ENCODE data around the gene FGF19. TPM values are rescaled to one million over a fixed set of nuclear protein-coding genes. Genes with fewer than 3 reads are reported as not detected.
"Not testable (repeated sequence)": the region's sequence is repeated elsewhere in the genome, so short reads cannot be mapped to it uniquely, and the experiment has no call there.

The FGF19 gene
- total RNA-seq, 2 donors from 2014 or later: not detected

GRCh38 chr11:69698362-69698761 lies 5.5 kb downstream of the FGF19 start:
- TF ChIP-seq CTCF (IDR thresholded peaks at IDR 0.05): no peak

GRCh38 chr11:69697861-69698260 lies 6.0 kb downstream of the FGF19 start:
- no peak for TF ChIP-seq CTCF (IDR thresholded peaks at IDR 0.05)

More at GRCh38 chr11:69698362-69698761, 5.5 kb downstream of the FGF19 start:
- Histone ChIP-seq H3K36me3 (no peaks in the 10 kb centered on the region), H3K27ac (no peak overlapping the region), H3K4me3 (no peak overlapping the region), H3K9me3 (no peaks in the 10 kb centered on the region), H3K27me3 (peaks cover 10 to 17% of the 10 kb centered on the region in 2 donors), H3K4me1 (peaks cover 0 to 14% of the 10 kb centered on the region in 2 donors)
- DNase-seq (ENCODE audit: low spot score): no peak

GRCh38 chr11:69697469-69697843 lies 6.4 kb downstream of the FGF19 start:
- peaks cover 0 to 8% of the 10 kb centered on the region in 2 donors for H3K4me1 ChIP-seq
- DNase-seq (ENCODE audit: low spot score): no peak
- no peak for TF ChIP-seq CTCF (IDR thresholded peaks at IDR 0.05)
- peaks cover 0 to 1% of the 10 kb centered on the region in 2 donors for H3K9me3 ChIP-seq
- H3K36me3 ChIP-seq: no peaks in the 10 kb centered on the region
- H3K27me3 ChIP-seq: peaks cover 4 to 8% of the 10 kb centered on the region in 2 donors
- H3K4me3 ChIP-seq: no peak overlapping the region
- H3K27ac ChIP-seq: no peak overlapping the region

More at GRCh38 chr11:69697861-69698260, 6.0 kb downstream of the FGF19 start:
- H3K9me3 ChIP-seq: no peaks in the 10 kb centered on the region
- H3K36me3 ChIP-seq: no peaks in the 10 kb centered on the region
- no peak overlapping the region for H3K27ac ChIP-seq
- H3K27me3 ChIP-seq: peaks cover 5 to 12% of the 10 kb centered on the region in 2 donors
- H3K4me1 ChIP-seq: peaks cover 0 to 9% of the 10 kb centered on the region in 2 donors
- H3K4me3 ChIP-seq: no peak overlapping the region
- DNase-seq (ENCODE audit: low spot score): no peak

- Histone ChIP-seq H3K36me3 (no peaks in the 10 kb centered on the region), H3K4me3 (no peak overlapping the region), H3K27me3 (peaks cover 3 to 4% of the 10 kb centered on the region in 2 donors), H3K9me3 (peaks cover 0 to 7% of the 10 kb centered on the region in 2 donors), H3K27ac (no peak overlapping the region), H3K4me1 (peaks cover 0 to 8% of the 10 kb centered on the region in 2 donors)
- TF ChIP-seq CTCF (IDR thresholded peaks at IDR 0.05): no peak
- DNase-seq (ENCODE audit: low spot score): no peak
Measured at GRCh38 chr11:69696749-69697468, 6.9 kb downstream of the FGF19 start.

- H3K4me1 ChIP-seq; H3K27me3 ChIP-seq; H3K4me3 ChIP-seq; H3K9me3 ChIP-seq; DNase-seq (ENCODE audit: low spot score); H3K27ac ChIP-seq; H3K36me3 ChIP-seq: not testable (repeated sequence)
Measured at GRCh38 chr11:69695995-69696394, 7.8 kb downstream of the FGF19 start.

GRCh38 chr11:69695581-69695980 lies 8.2 kb downstream of the FGF19 start:
- peaks cover 0 to 8% of the 10 kb centered on the region in 2 donors for H3K9me3 ChIP-seq
- no peaks in the 10 kb centered on the region for H3K36me3 ChIP-seq
- no peak for TF ChIP-seq CTCF (IDR thresholded peaks at IDR 0.05)
- no peak for DNase-seq (ENCODE audit: low spot score)
- peaks cover 0 to 4% of the 10 kb centered on the region in 2 donors for H3K4me1 ChIP-seq
- H3K27ac ChIP-seq: no peak overlapping the region
- H3K4me3 ChIP-seq: no peak overlapping the region
- no peaks in the 10 kb centered on the region for H3K27me3 ChIP-seq
